ENCODE results near the gene MC1R. TPM values are rescaled to one million over a fixed set of nuclear protein-coding genes. Genes with fewer than 3 reads are reported as not detected.
A peak's percentile ranks its signal among the peaks of the same experiment; 100 is the strongest.

Gene MC1R
- total and polyA plus RNA-seq, 2 of the 4 experiments (the other 2 are of a cell fraction): 3.8 to 9.5 TPM

GRCh38 chr16:89949121-89949742 is 30.6 kb downstream of the MC1R start:
- POLR2A ChIA-PET (ENCODE audit: unreplicated experiment): no interaction called here
- WGBS, 2 experiments (ENCODE audit: extremely low coverage in 2 of 2, insufficient read length in 1 of 2): 45% methylated on average over 26 of the region's 55 CpGs; no CpG with 5 or more reads in 1 of the 2 experiments
- Histone ChIP-seq H3K4me1 (ENCODE audit: control insufficient read depth, insufficient read depth, low read length) (peaks cover 6% of the 10 kb centered on the region; the same call in 1 of the 2 replicates), H2BK5ac (ENCODE audit: low read depth, low read length, poor library complexity, severe bottlenecking) (no peak overlapping the region), H4K91ac (ENCODE audit: insufficient read depth, low read depth, low read length) (no peak overlapping the region), H3K18ac (ENCODE audit: low read depth, low read length) (no peak overlapping the region), H3K9ac (ENCODE audit: low read depth, low read length) (peak overlapping the region; percentile 52), H3K79me1 (ENCODE audit: low read depth in 1 of 2, low read length in 2 of 2) (peaks cover 16 to 49% of the 10 kb centered on the region in 2 experiments), H2BK120ac (ENCODE audit: low read depth, low read length) (no peak overlapping the region), H3K9me3 (ENCODE audit: control insufficient read depth, insufficient read depth, low read length) (no peaks in the 10 kb centered on the region), H2AK9ac (replicated peaks; ENCODE audit: low read depth, low read length, poor library complexity) (peak overlapping the region; percentile 17), H3K36me3 (ENCODE audit: control insufficient read depth, insufficient read depth, low read length) (peaks cover 3% of the 10 kb centered on the region), H3K4me2 (ENCODE audit: low read depth, low read length) (peak overlapping the region; percentile 83), H2BK15ac (ENCODE audit: low read depth, low read length) (no peak overlapping the region), H3K27me3 (ENCODE audit: control insufficient read depth, insufficient read depth, low read length) (no peaks in the 10 kb centered on the region), H3K23ac (ENCODE audit: low read depth, low read length) (no peak overlapping the region), H3K9me1 (ENCODE audit: insufficient read depth, low read length) (no peaks in the 10 kb centered on the region), H4K5ac (ENCODE audit: low read depth, low read length) (no peak overlapping the region), H3K4ac (ENCODE audit: low read depth, low read length) (no peak overlapping the region), H3K4me3 (ENCODE audit: insufficient read depth, low read depth, low read length) (peak overlapping the region; percentile 92), H4K20me1 (ENCODE audit: insufficient read depth, low read length) (peaks cover 17% of the 10 kb centered on the region), H2BK20ac (ENCODE audit: low read depth, low read length) (no peak overlapping the region), H3K14ac (replicated peaks; ENCODE audit: low read depth, low read length) (no peak overlapping the region), H3K56ac (ENCODE audit: extremely low read depth, insufficient read depth, low read length) (no peak overlapping the region), H3K27ac (ENCODE audit: insufficient read depth, low read length) (no peak overlapping the region), H4K8ac (ENCODE audit: low read depth in 2 of 2, low read length in 2 of 2) (no peak overlapping the region), H2AK5ac (ENCODE audit: low read depth, low read length) (0 out of 2 replicates have a peak overlapping the region, but pooled peaks have one; percentile 73), H2AFZ (replicated peaks; ENCODE audit: low read length, poor library complexity) (peak overlapping the region; percentile 75)
- ATAC-seq (ENCODE audit: low read depth): no peak
- CTCF ChIA-PET: no interaction called here
- TF ChIP-seq CEBPB (IDR thresholded peaks at IDR 0.05; ENCODE audit: low read depth, low read length) (no peak), MXI1 (IDR thresholded peaks at IDR 0.05; ENCODE audit: borderline replicate concordance, low read depth, low read length) (no peak), RAD21 (IDR thresholded peaks at IDR 0.05; ENCODE audit: low read length) (no peak), RFX5 (IDR thresholded peaks at IDR 0.05; ENCODE audit: low read depth, low read length) (no peak), MAZ (IDR thresholded peaks at IDR 0.05; ENCODE audit: borderline replicate concordance, low read depth, low read length) (no peak), BHLHE40 (IDR thresholded peaks at IDR 0.05; ENCODE audit: low read depth, low read length) (no peak), NFE2L2 (IDR thresholded peaks at IDR 0.05; ENCODE audit: low read depth, low read length) (no peak), ELK1 (IDR thresholded peaks at IDR 0.05; ENCODE audit: borderline replicate concordance, low read depth, low read length) (no peak)
- DNase-seq: no peak
- BruUV-seq (replicated peaks): no TSS peak
- dilution Hi-C loops (cut with HindIII; ENCODE audit: low sequenced_read_pairs, unreplicated experiment): no loop called here
- intact Hi-C loops (cut with micrococcal nuclease): loop anchor here (2.0 kb wide), 1 partner anchor 22 kb away; no protein-coding TSS in a partner anchor
- in situ Hi-C loops (cut with MboI; ENCODE audit: low sequenced_read_pairs): no loop called here

Data from IMR-90 (cell line).